ENCODE measurements around the gene NPB.

Gene NPB

DNA sequence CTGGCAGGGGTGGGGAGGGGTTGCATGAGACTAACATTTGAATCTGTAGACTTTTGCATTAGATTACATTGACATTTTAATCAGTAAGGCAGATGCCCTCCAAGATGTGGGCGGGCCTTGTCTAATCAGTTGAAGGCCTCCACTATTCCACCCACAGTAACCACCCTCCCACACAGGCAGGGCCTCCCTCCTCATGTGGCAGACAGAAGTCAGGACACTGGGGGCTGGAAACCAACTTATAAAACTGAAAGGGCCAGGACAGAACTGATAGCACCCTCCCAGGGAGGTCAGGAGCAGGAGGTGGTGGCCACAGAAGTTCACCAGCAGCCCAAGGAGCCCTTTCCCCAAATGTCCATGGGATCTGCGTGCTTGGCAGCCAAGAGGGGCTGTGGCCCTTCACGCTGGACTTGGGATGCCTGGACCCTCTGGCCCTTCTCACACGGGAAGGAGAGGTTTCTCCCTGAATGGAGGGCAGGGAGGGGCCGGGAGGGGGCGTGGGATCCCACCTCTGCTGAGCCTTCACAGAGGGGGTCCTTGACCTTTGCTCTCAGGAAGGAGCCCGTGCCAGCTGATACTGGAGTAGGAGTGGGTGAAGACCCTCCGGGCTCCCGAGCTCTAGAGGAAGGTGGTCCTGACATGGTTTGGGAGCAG, 30.4 kb downstream of the NPB start:
- H3K4me1 ChIP-seq (ENCODE audit: control insufficient read depth, insufficient read depth, low read length), result no peaks in the 10 kb centered on the region; the same call in 1 of the 2 replicates
- ChIA-PET POLR2A (interaction anchor here (1.5 kb wide), 1 partner anchor 89 kb away, joined by 4 read pairs; no protein-coding TSS in a partner anchor), CTCF (interaction anchor here (1.2 kb wide), 1 partner anchor 87 kb away, joined by 3 read pairs; no protein-coding TSS in a partner anchor)
- no peak overlapping the region for H3K27ac ChIP-seq (ENCODE audit: extremely low read depth, low read depth, low read length)
- TF ChIP-seq ZNF221 (tag by site-specific recombination; IDR thresholded peaks at IDR 0.05; ENCODE audit: borderline replicate concordance), result no peak
- no peak for TF ChIP-seq YY2 (tag by site-specific recombination; IDR thresholded peaks at IDR 0.05)
- peak; percentile 91 for TF ChIP-seq EGR2 (tag by site-specific recombination; IDR thresholded peaks at IDR 0.05; ENCODE audit: low read depth)
- TF ChIP-seq ZXDB (tag by site-specific recombination; IDR thresholded peaks at IDR 0.05), result no peak
- no peak for TF ChIP-seq PRDM1 (tag by site-specific recombination; IDR thresholded peaks at IDR 0.05)
- TF ChIP-seq ZNF660 (tag by site-specific recombination; IDR thresholded peaks at IDR 0.05), result no peak
- TF ChIP-seq ZNF341 (tag by site-specific recombination; IDR thresholded peaks at IDR 0.05; ENCODE audit: low read depth), result no peak
- no peak for TF ChIP-seq ZSCAN23 (tag by site-specific recombination; IDR thresholded peaks at IDR 0.05)
- 0 out of 2 replicates have a peak, but pooled peaks have one; percentile 9 for TF ChIP-seq SP2 (tag by site-specific recombination; IDR thresholded peaks at IDR 0.05)
- TF ChIP-seq ZIC2 (tag by site-specific recombination; IDR thresholded peaks at IDR 0.05), result no peak
- peak; percentile 95 for TF ChIP-seq ZFHX2 (tag by site-specific recombination; conservative IDR thresholded peaks at IDR 0.05)
- TF ChIP-seq ZNF677 (tag by site-specific recombination; IDR thresholded peaks at IDR 0.05), result no peak
- no peak for TF ChIP-seq GLIS2 (tag by site-specific recombination; IDR thresholded peaks at IDR 0.05)
- TF ChIP-seq ZNF2 (tag by site-specific recombination; IDR thresholded peaks at IDR 0.05), result no peak
- TF ChIP-seq HOXA7 (CRISPR knock-in tag; IDR thresholded peaks at IDR 0.05; ENCODE audit: borderline replicate concordance), result no peak
- peak; percentile 32 for TF ChIP-seq GLIS1 (tag by site-specific recombination; IDR thresholded peaks at IDR 0.05)
- TF ChIP-seq, protein P1, sequence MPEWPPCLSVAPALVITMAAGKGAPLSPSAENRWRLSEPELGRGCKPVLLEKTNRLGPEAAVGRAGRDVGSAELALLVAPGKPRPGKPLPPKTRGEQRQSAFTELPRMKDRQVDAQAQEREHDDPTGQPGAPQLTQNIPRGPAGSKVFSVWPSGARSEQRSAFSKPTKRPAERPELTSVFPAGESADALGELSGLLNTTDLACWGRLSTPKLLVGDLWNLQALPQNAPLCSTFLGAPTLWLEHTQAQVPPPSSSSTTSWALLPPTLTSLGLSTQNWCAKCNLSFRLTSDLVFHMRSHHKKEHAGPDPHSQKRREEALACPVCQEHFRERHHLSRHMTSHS (tag by site-specific recombination; IDR thresholded peaks at IDR 0.05), result no peak
- no peak for TF ChIP-seq ZNF239 (tag by site-specific recombination; IDR thresholded peaks at IDR 0.05)
- TF ChIP-seq ZNF404 (tag by site-specific recombination; IDR thresholded peaks at IDR 0.05), result no peak
- no peak for TF ChIP-seq GLI4 (tag by site-specific recombination; IDR thresholded peaks at IDR 0.05)
- peak; percentile 100 for TF ChIP-seq ZNF10 (tag by site-specific recombination; IDR thresholded peaks at IDR 0.05)
- no peak for TF ChIP-seq ZNF350 (tag by site-specific recombination; IDR thresholded peaks at IDR 0.05)
- TF ChIP-seq ZFP37 (tag by site-specific recombination; IDR thresholded peaks at IDR 0.05), result no peak
- no peak for TF ChIP-seq ZNF549 (tag by site-specific recombination; IDR thresholded peaks at IDR 0.05)
- no peak for TF ChIP-seq ZNF514 (tag by site-specific recombination; IDR thresholded peaks at IDR 0.05)
- TF ChIP-seq ZNF501 (tag by site-specific recombination; IDR thresholded peaks at IDR 0.05), result no peak
- H3K36me3 ChIP-seq (ENCODE audit: control insufficient read depth in 2 of 2, insufficient read depth in 1 of 2, low read length in 2 of 2), result peaks cover 0 to 13% of the 10 kb centered on the region in 2 experiments; a peak in 1 of 3 replicates
- no peaks in the 10 kb centered on the region for H3K9me3 ChIP-seq (ENCODE audit: control insufficient read depth, insufficient read depth, low read depth, low read length)
- H3K4me3 ChIP-seq (ENCODE audit: low read depth, low read length), result no peak overlapping the region

DNA sequence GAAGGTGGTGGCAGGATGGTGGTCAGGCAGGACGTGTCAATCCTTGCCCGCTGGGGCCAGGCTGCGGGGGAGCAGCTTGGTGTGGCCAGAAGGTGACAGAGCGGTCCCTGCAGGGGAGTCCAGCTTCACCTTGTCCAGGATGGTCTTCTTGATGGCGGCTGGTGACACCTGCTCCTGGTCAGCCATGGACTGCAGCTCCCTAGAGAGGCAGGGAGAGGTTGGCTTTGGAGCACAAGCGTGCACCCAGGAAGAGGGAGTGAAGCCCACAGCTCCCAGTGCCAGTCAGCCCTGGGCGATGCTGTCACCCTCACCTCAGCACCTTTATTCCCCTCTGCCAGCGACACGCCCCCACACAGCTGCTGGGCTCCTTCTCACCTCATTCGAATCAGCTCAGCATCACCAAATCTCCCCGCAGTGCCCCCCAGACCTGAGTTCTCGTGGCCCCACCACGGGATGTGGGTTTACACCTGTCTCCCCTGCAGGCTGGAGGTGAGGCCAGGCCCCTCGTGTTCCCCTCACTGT, 31.2 kb downstream of the NPB start:
- Histone ChIP-seq H3K27ac (ENCODE audit: extremely low read depth, low read depth, low read length) (no peak overlapping the region), H3K36me3 (ENCODE audit: control insufficient read depth in 2 of 2, insufficient read depth in 1 of 2, low read length in 2 of 2) (peaks cover 0 to 13% of the 10 kb centered on the region in 2 experiments; a peak in 1 of 3 replicates), H3K9me3 (ENCODE audit: control insufficient read depth, insufficient read depth, low read depth, low read length) (no peaks in the 10 kb centered on the region), H3K4me1 (ENCODE audit: control insufficient read depth, insufficient read depth, low read length) (no peaks in the 10 kb centered on the region; the same call in 1 of the 2 replicates), H3K4me3 (ENCODE audit: low read depth, low read length) (no peak overlapping the region)
- TF ChIP-seq ZNF660 (tag by site-specific recombination; IDR thresholded peaks at IDR 0.05) (no peak), ZNF366 (tag by site-specific recombination; conservative IDR thresholded peaks at IDR 0.05) (no peak), ZNF24 (tag by site-specific recombination; IDR thresholded peaks at IDR 0.05) (no peak), ZNF157 (tag by site-specific recombination; IDR thresholded peaks at IDR 0.05) (no peak), EGR2 (tag by site-specific recombination; IDR thresholded peaks at IDR 0.05; ENCODE audit: low read depth) (peak; percentile 23; the same call in 1 of the 2 replicates), ZNF707 (tag by site-specific recombination; IDR thresholded peaks at IDR 0.05) (no peak), FEZF1 (tag by site-specific recombination; IDR thresholded peaks at IDR 0.05) (no peak), IKZF3 (tag by site-specific recombination; IDR thresholded peaks at IDR 0.05) (no peak), GLIS2 (tag by site-specific recombination; IDR thresholded peaks at IDR 0.05) (0 out of 2 replicates have a peak, but pooled peaks have one; percentile 28), ZSCAN30 (tag by site-specific recombination; IDR thresholded peaks at IDR 0.05) (no peak), ZNF433 (tag by site-specific recombination; IDR thresholded peaks at IDR 0.05; ENCODE audit: low read depth) (no peak)
- TF ChIP-seq, protein P2, sequence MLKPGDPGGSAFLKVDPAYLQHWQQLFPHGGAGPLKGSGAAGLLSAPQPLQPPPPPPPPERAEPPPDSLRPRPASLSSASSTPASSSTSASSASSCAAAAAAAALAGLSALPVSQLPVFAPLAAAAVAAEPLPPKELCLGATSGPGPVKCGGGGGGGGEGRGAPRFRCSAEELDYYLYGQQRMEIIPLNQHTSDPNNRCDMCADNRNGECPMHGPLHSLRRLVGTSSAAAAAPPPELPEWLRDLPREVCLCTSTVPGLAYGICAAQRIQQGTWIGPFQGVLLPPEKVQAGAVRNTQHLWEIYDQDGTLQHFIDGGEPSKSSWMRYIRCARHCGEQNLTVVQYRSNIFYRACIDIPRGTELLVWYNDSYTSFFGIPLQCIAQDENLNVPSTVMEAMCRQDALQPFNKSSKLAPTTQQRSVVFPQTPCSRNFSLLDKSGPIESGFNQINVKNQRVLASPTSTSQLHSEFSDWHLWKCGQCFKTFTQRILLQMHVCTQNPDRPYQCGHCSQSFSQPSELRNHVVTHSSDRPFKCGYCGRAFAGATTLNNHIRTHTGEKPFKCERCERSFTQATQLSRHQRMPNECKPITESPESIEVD (tag by site-specific recombination; IDR thresholded peaks at IDR 0.05), result no peak
- ChIA-PET POLR2A (interaction anchor here (0.9 to 1.8 kb wide), 2 partner anchors 9 to 11 kb away, joined by 3 to 5 read pairs; no protein-coding TSS in a partner anchor), CTCF (interaction anchor here (0.7 kb wide), 1 partner anchor 86 kb away, joined by 3 read pairs; no protein-coding TSS in a partner anchor)
